ENCODE data around the gene AHSG.
A peak's percentile ranks its signal among the peaks of the same experiment; 100 is the strongest.
"Not testable (repeated sequence)": the region's sequence is repeated elsewhere in the genome, so short reads cannot be mapped to it uniquely, and the experiment has no call there.

Gene AHSG

GRCh38 chr3:186612721-186613636, at the start of gene AHSG:
Gene AHSG, plus strand, starts transcription at chr3:186613060. Its CDS starts 82 bp downstream, at chr3:186613142.
- FAIRE-seq (no peak), DNase-seq (ENCODE audit: insufficient read length, low spot score) (no peak)

DNA sequence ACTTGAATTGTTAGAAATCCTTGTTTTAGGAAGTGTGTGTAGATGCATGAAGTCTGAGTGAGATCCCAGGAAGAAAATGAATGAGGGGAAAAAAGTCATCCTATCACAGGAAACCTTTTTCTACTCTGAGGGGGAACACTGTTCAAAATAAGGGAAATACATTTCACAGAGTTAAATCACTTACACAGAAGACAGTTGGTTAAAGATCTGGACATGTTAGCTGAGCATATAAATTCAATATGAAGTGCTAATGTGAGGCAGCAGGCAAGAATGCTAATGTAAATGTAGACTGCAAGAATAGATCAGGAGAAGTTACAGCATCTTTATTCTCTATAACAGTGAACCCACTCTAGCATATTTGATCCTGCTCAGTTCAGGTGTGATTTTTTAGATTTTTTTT, 48.3 kb upstream of the AHSG start:
- no peak for DNase-seq (ENCODE audit: insufficient read length, low spot score)
- no peak for FAIRE-seq

DNA sequence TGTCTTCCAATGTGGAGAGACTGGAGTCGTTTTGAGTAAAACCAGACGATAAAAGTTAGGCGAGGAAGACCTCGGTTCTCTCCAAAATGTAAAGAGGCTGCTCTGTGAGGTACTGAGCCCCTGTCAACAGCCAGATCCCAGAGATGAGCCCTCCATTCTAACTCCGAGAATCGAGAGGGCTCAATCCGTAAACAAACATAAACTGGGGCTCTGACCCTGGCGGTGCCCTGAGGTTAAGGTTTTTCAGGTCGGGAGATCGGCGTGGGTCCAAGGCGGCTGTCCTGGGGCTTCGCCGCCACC, 46.1 kb upstream of the AHSG start:
- DNase-seq (ENCODE audit: insufficient read length, low spot score), result peak; percentile 25
- no peak for FAIRE-seq

DNA sequence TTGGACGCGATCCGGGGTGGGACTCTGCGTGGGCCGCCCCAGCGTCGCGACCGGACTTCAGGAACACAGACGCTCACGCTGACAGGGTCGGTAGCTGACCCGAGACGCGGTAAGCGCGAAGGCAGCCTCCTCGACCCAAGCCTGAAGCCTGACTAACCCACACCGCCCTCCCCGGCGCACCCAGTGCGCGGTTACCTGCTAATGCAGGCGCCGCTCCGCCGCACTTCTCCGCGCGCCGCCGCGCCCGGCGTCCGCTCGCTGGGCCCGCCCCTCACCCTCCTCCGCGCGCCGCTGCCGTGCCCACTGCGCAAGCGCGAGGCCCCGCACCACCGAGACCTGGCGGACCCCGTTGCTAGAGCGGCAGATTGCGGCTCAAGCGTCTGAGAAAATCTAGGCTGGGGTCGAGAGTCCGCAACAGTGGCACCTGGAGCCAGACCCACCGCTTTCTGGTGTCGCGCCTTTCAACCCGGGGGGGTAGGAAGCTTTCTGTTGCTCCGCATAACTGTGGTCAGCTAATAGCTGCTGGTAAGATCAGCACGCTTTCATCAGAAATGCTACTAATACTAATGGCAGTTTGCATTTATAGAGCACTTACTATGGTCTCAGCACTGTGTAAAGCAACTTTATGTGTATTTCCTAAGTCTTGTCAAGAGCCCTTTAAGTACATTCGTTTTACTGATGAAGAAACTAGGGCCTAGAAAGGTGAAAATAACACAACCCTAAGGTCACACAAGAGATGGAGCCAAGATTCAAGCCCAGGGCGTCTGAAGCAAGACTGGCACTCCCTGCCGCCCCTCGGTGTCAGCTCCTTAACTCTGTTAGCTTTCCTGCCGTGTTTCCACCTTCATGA, 45.6 kb upstream of the AHSG start, which contains the start of gene TBCCD1:
TSS of gene TBCCD1 (minus strand) at position 268 of the 850 bp plus-strand sequence. CDS start 3,010 bp downstream, outside the sequence.
- FAIRE-seq, result peak; percentile 84

GRCh38 chr3:186569361-186569760, 43.5 kb upstream of the AHSG start:
- not testable (repeated sequence) for FAIRE-seq; DNase-seq (ENCODE audit: insufficient read length, low spot score)

More for the DNA sequence above, 45.6 kb upstream of the AHSG start, which contains the start of gene TBCCD1:
- peak; percentile 87 for DNase-seq (ENCODE audit: insufficient read length, low spot score)

DNA sequence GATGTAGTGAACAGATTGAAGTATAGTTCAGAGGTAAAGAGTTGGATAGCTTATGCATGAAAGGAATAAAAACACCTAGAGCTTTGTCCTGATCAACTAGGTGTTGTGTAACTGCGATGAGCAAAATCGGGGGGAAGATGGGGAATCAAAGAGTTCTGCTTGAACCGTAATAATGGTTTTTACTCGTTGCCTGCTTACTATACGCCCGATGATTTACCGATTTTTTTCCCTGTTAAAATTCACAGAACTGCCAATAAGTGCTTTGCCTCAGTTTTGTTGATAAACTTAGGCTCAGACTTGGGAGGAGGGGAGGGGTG, 43.1 kb upstream of the AHSG start:
- FAIRE-seq (no peak), DNase-seq (ENCODE audit: insufficient read length, low spot score) (no peak)

DNA sequence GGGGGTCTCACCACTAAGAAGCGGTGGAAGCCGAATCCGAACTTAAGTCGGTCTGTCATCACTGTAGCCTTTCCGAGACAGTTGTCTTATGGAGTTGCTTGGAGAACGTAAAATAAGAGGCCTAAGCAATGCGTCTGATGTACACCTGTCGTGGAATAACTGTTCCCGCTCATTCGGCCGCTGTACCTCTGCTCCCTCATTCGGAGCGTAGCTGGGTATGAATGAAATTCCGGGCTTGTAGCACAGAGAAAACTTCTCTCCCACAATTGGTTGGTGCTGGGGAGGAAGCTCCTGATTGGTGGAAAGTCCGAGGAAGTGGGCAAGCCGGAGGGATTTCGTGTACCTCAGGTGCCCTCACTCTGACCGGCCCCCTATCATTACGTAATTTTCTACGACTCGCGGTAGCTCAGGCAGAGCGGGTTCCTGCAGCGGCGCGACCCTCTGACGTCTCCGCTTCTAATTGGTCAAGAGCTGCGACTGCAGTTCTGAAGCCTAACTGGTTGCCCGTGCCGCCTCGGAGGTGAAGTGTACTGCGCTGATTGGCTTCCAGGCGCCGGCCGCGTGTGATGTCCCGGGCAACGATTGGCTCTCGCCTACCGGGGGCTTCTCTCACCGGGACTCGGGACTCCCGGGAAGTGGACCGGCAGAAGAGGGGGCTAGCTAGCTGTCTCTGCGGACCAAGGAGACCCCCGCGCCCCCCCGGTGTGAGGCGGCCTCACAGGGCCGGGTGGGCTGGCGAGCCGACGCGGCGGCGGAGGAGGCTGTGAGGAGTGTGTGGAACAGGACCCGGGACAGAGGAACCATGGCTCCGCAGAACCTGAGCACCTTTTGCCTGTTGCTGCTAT, 42.5 kb upstream of the AHSG start, which contains the start of gene DNAJB11:
TSS of gene DNAJB11 (plus strand) at position 625 of the 845 bp plus-strand sequence. CDS start at position 803, 178 bp downstream.
- DNase-seq (ENCODE audit: insufficient read length, low spot score), result peak; percentile 98

DNA sequence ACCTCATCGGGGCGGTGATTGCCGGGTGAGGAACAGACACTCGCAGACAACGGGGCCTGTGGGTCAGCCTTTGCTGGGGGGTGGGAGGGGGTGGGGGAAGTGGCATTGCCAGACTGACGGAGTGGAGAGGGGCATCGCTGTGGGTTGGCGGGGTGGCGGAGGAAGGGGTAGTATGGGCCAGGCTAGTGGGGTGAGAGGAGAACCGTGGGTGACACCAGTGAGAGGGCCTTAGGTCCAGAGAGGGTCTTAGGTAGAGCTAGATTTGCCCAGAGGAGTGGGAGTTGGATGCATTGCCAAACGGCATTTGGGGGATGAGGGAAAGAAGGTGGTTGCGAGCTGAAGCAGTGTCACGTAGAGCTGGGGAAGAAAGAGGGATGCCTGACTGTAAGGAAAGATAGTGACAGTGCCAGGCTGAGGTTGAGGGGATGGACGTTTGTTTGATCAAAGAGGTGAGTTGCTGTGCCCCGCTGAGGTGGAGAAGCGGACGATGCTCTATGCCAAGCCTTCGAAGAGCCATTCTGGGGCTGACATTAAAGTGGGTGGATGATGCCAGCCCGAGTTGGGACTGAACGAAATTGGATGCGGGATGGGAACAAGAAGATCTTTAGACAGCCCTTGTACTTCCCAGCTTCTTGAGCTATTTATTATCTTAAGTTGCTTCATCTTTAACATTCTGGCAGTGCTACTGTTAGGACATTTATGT, 41.8 kb upstream of the AHSG start:
- DNase-seq (ENCODE audit: insufficient read length, low spot score) (no peak), FAIRE-seq (no peak)

More for the DNA sequence above, 42.5 kb upstream of the AHSG start, which contains the start of gene DNAJB11:
- peak; percentile 83 for FAIRE-seq

- DNase-seq (ENCODE audit: insufficient read length, low spot score) (no peak), FAIRE-seq (no peak)
Measured at GRCh38 chr3:186571644-186572013, 41.2 kb upstream of the AHSG start.

GRCh38 chr3:186577521-186577920, 35.3 kb upstream of the AHSG start:
- DNase-seq (ENCODE audit: insufficient read length, low spot score), result no peak
- no peak for FAIRE-seq

- FAIRE-seq, result no peak
Measured at GRCh38 chr3:186580785-186581184, 32.1 kb upstream of the AHSG start.

GRCh38 chr3:186582541-186582940, 30.3 kb upstream of the AHSG start:
- FAIRE-seq, result no peak
- DNase-seq (ENCODE audit: insufficient read length, low spot score), result no peak

More at GRCh38 chr3:186580785-186581184, 32.1 kb upstream of the AHSG start:
- DNase-seq (ENCODE audit: insufficient read length, low spot score), result no peak

- no peak for FAIRE-seq
- DNase-seq (ENCODE audit: insufficient read length, low spot score), result no peak
Measured at GRCh38 chr3:186583831-186584230, 29.0 kb upstream of the AHSG start.

DNA sequence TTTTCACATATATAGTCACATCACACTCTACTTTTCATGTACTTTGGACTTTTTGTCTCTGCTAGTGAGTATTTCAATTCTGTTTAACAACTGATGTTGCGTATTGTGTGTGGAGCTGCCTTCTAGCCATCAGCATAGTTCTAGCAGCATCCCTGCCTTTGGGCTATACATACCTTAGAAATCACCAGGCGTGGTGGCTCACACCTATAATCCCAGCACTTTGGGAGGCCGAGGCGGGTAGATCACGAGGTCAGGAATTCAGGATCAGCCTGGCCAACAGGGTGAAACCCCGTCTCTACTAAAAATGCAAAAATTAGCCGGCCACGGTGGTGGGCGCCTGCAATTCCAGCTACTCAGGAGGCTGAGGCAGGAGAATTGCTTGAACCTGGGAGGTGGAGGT, 26.6 kb upstream of the AHSG start:
- not testable (repeated sequence) for DNase-seq (ENCODE audit: insufficient read length, low spot score); FAIRE-seq

GRCh38 chr3:186587183-186587582, 25.7 kb upstream of the AHSG start:
- DNase-seq (ENCODE audit: insufficient read length, low spot score), result no peak
- FAIRE-seq, result no peak

DNA sequence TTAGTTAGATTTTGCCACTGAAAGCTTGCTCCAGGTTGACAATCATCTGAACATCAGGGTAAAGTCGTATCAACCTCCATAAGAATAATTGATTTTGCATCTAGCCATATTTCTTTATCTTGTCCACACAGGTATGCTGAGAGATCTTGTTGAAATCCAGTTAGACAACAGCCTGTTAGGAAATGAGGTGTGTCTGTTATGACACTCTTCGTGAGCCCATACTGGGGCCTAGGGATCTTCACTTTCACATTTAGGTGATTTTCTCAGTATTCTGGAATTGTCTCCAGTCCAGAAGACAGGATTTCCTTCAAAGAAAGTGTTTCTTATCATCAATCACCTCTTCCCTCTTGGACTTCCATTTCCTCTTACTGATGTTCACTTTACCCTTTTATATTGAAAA, 24.2 kb upstream of the AHSG start:
- FAIRE-seq, result no peak
- no peak for DNase-seq (ENCODE audit: insufficient read length, low spot score)

GRCh38 chr3:186589121-186589520, 23.7 kb upstream of the AHSG start:
- no peak for FAIRE-seq
- no peak for DNase-seq (ENCODE audit: insufficient read length, low spot score)

- no peak for DNase-seq (ENCODE audit: insufficient read length, low spot score)
- no peak for FAIRE-seq
Measured at GRCh38 chr3:186589856-186590579, 22.8 kb upstream of the AHSG start.

DNA sequence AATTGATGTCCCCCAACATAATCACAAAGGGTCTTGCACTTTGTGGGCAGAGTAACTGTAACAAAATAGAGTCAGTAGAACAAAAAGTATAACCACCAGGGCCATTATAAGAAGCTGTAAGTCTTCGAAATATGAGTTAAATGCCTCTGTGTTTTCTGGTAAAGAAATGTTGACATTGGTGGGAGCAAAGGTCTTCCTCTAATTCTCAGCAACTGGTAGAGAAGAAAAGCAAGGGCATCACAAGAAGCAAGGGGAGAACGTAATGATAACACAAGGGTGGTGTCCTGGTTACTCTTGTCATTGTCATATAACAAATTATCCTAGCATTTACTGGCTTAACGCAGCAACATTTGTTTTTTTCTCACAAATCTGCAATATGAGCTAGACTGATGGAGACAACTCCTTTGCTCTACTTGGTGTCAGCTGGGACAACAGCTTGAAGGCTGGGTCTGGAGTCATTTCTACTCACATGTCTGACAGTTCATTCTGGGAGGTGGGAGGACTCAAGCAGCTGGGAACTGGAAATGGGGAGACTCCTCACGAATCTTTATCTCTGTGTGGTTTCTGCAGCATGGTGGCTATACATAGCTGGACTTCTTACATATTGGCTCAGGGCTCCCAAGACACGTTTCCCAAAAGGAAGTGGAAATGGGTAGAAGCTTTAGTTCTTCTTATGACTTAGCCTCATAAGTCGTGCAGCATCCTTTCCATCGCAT, 22.1 kb upstream of the AHSG start:
- no peak for DNase-seq (ENCODE audit: insufficient read length, low spot score)
- no peak for FAIRE-seq
